Coronary artery (tissue), 2 donors: ENCODE data around the gene AKR1B1.
"Not testable (repeated sequence)": the region's sequence is repeated elsewhere in the genome, so short reads cannot be mapped to it uniquely, and the experiment has no call there.

Experiments used
- DNase-seq: peaks from one replicate; pipeline ENCODE4 v3.0.0-alpha.2; 2017; ENCODE audit warnings: low spot score
- H3K27ac ChIP-seq, 2 donors: fragments of 200-600 bp; sonication (generic); one replicate each; pipeline ENCODE4 v1.5.1; 2016 to 2019
- H3K4me3 ChIP-seq: fragments of 200-600 bp; sonication (generic); 2 replicates; pipeline ENCODE4 v1.5.1; 2016; ENCODE audit warnings: mild to moderate bottlenecking, moderate library complexity
- CTCF ChIP-seq: fragments of 200-600 bp; sonication (generic); IDR thresholded peaks from one replicate; pipeline ENCODE4 v1.5.1; 2019; ENCODE audit warnings: antibody characterized with exemption

AKR1B1 gene

DNA sequence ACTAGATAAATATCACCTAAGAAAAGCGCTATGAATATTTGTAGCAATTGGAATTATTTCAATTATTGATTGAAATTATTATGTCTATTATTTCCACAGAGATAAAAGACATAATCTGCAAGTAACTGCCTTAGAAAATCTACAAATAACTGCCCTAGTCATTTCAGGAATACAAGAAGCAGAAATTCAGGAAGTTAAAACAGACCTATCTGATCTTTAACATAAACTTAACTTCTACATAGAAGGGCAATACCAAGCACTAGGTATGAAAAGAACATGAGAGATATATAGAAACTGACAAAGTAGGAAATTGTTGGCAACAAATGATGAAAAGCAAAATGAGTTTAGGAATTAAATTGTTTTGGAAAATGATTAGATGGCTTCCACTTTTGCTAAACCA, 36.6 kb upstream of the AKR1B1 start:
- no peak for DNase-seq
- TF ChIP-seq CTCF, result no peak

GRCh38 chr7:134493091-134493490, 34.2 kb upstream of the AKR1B1 start:
- Histone ChIP-seq H3K4me3 (no peak overlapping the region), H3K27ac (no peak overlapping the region)
- DNase-seq, result no peak
- no peak for TF ChIP-seq CTCF

More for the DNA sequence above, 36.6 kb upstream of the AKR1B1 start:
- Histone ChIP-seq H3K4me3 (no peak overlapping the region), H3K27ac (no peak overlapping the region)

- not testable (repeated sequence) for H3K4me3 ChIP-seq, DNase-seq
Observed at GRCh38 chr7:134487721-134488120, 28.8 kb upstream of the AKR1B1 start.

GRCh38 chr7:134485203-134485602, 26.3 kb upstream of the AKR1B1 start:
- TF ChIP-seq CTCF, result no peak
- Histone ChIP-seq H3K4me3 (no peak overlapping the region), H3K27ac (no peak overlapping the region)
- no peak for DNase-seq

More at GRCh38 chr7:134487721-134488120, 28.8 kb upstream of the AKR1B1 start:
- H3K27ac ChIP-seq, result not testable (repeated sequence)

DNA sequence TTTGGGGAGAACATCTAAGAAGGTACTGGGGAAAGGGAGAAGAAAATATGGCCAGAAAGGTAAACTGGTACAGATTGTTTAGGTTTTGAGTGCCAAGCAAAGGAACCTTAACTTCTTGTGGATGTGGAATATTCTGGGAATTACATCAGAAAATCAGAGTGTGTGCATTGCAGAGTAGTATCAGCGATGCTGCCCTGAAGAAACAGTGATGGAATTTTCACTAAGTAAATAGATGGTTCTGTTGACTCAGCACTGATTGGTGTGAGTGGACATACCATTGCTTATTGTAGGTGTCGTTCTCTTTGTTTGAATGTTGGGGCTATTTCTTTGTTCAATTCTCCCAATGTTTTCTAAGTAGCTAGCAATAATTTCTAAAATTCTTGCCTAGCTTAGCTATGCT, 24.4 kb upstream of the AKR1B1 start:
- no peak overlapping the region for H3K27ac ChIP-seq
- TF ChIP-seq CTCF, result no peak
- no peak overlapping the region for H3K4me3 ChIP-seq
- DNase-seq, result no peak

- DNase-seq, result no peak
- no peak overlapping the region for H3K4me3 ChIP-seq
- H3K27ac ChIP-seq, result no peak overlapping the region
- no peak for TF ChIP-seq CTCF
Observed at GRCh38 chr7:134482858-134483257, 24.0 kb upstream of the AKR1B1 start.

DNA sequence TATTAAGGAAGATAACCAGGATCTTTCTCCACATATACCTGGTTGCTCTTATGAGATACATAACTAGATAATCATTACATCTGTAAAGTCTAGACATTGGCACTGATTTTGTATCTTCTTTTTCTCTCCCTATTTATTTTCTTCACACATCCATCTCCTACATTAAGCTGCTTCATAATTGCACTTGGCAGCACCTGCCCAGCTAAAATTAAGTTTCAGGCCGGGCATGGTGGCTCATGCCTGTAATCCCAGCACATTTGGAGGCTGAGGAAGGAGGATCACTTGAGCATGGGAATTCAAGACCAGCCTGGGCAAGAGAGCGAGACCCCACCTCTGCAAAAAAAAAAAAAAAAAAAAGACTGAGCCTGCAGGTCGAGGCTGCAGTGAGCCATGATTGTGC, 22.3 kb upstream of the AKR1B1 start:
- H3K4me3 ChIP-seq, result no peak overlapping the region
- DNase-seq, result no peak
- no peak overlapping the region for H3K27ac ChIP-seq
- no peak for TF ChIP-seq CTCF

DNA sequence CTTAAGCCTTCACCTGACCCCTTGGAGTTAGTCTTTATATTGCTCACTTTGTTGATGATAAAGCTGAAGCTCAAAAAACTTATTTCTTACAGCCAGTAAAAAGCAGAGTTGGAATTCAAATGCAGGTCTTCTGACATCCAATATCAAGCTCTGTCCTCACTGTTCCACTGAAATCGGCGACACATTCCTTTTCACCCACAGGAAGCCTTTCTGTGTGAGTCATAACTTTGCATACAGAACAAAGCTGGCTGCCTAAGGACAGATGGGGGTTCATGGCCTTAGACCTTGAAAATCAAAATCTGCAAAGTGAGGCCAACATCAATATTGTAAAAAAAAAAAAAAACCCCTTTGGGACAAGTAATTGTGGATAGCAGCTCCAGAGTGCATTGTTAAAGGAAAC, 21.8 kb upstream of the AKR1B1 start:
- DNase-seq, result no peak
- no peak for TF ChIP-seq CTCF
- Histone ChIP-seq H3K27ac (no peak overlapping the region), H3K4me3 (no peak overlapping the region)
